Measurements from ENCODE around the gene DNAAF6.
"Not testable (repeated sequence)": the region's sequence is repeated elsewhere in the genome, so short reads cannot be mapped to it uniquely, and the experiment has no call there.

DNAAF6 gene

DNA sequence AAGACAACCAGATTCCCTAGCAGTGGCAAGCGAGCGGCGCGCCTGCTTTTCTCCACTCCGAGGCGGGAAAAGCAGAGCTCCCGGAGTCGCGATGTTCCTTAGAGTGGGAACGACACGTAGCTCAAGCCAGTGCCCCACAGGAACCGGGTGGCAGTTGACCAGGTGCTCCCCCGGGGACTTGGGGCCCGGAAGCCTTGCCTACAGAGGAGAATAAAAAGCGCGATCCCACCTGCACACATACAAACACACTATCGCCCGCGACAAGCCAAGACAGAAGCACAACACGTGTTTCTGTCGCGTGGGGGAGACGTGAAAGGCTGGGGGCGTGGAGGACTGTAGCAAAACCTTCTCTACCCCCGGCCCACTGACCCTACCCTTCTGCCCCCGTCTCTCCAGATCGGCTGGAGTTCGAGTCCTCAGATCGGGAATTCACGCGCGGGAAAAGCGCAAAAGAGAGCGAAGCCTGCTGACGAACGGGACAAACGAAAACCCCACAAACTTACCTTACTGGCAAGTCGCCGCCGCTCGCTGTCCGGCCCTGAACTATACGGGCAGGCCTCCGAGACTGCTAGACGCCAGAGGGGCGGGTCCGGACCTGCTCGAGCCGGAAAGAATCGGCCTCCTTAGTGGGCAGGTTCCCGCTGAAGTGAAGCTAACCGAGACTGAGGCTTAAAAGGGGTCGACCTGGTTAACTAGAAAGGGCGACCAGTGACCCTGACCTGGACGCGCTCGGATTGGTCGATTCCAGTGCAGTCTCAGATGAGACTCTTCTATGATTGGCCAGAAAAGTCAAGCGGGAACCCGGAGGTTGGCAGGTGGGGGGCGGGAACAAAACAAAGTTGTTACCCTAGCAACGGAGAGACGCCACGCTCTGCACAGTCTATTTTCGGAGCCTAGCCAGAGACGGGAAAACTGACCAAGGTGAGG, at the start of gene DNAAF6, which contains the start of gene NUP62CL:
TSS of gene DNAAF6 (plus strand) at position 842 of the 927 bp plus-strand sequence. CDS start 6,265 bp downstream, outside the sequence.
TSS of gene NUP62CL (minus strand) at position 664 of the 927 bp plus-strand sequence. CDS start 31,287 bp downstream, outside the sequence.
- DNase-seq (ENCODE audit: low read depth): no peak

DNA sequence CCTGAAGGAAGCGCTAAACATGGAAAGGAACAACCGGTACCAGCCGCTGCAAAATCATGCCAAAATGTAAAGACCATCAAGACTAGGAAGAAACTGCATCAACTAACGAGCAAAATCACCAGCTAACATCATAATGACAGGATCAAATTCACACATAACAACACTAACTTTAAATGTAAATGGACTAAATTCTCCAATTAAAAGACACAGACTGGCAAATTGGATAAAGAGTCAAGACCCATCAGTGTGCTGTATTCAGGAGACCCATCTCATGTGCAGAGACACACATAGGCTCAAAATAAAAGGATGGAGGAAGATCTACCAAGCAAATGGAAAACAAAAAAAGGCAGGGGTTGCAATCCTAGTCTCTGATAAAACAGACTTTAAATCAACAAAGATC, 48.8 kb upstream of the DNAAF6 start:
- DNase-seq (ENCODE audit: low read depth): not testable (repeated sequence)

- no peak for DNase-seq (ENCODE audit: low read depth)
Observed at GRCh38 chrX:107167163-107167921, 39.1 kb upstream of the DNAAF6 start.

DNA sequence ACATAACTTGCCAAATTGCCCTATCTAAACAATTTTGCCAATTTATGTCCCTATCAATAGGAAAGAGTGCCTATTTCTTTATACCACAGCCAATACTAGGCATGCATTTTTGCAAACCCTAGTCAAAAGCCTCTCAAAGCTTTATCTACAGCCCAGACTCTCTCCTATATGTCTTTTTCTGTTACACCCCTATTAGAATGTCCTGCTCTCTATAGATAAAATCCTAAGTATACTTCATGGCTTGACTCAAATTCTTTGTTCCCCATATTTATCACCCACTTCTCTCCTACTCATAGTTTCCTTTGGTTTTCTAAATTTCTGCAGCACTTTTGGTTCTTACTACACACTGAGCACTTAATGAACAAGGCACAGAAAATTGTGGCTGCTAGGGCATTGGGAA, 38.2 kb upstream of the DNAAF6 start:
- DNase-seq (ENCODE audit: low read depth): no peak

DNA sequence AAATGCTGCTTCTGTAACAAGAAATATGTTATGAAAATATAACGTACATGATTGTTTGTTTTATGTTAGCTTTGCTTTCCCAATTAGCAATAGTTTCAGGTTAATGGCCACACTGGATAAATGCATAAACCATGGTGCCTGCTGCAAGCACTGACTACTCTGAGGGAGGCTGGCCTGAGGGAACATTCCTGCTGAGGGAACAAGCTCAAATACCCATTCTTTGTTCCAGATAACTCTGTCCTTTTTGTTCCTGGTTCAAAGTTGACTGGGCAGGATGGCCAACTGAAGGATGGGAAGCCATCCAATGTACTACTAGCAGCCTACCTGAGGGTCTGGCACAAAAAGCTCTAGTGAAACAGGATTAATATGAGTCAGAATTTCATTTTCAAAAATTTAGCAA, 37.7 kb upstream of the DNAAF6 start:
- DNase-seq (ENCODE audit: low read depth): no peak

- no peak for DNase-seq (ENCODE audit: low read depth)
Observed at GRCh38 chrX:107171369-107172102, 34.9 kb upstream of the DNAAF6 start.

DNA sequence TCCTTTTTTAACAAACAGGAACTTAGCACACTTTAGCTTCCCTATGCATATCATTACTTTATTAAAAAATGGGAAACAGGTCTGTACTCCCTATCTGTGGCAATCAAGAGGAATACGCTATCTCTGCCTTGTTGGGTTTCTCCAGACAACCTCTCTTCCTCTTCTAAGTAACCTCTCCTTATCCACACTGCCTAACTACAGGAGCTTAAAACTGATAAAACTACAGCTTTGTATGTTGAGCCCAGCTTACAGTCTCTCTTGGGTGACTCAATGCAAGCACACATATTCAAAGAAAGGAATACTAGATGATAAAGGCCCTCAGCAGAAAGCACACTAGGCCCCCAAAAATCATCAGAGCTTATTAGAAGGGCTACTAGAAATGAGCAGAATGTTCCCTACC, 9.1 kb upstream of the DNAAF6 start:
- DNase-seq (ENCODE audit: low read depth): no peak

- not testable (repeated sequence) for DNase-seq (ENCODE audit: low read depth)
Observed at GRCh38 chrX:107198074-107198473, 8.3 kb upstream of the DNAAF6 start.

GRCh38 chrX:107199491-107199890, 6.9 kb upstream of the DNAAF6 start:
- no peak for DNase-seq (ENCODE audit: low read depth)

DNA sequence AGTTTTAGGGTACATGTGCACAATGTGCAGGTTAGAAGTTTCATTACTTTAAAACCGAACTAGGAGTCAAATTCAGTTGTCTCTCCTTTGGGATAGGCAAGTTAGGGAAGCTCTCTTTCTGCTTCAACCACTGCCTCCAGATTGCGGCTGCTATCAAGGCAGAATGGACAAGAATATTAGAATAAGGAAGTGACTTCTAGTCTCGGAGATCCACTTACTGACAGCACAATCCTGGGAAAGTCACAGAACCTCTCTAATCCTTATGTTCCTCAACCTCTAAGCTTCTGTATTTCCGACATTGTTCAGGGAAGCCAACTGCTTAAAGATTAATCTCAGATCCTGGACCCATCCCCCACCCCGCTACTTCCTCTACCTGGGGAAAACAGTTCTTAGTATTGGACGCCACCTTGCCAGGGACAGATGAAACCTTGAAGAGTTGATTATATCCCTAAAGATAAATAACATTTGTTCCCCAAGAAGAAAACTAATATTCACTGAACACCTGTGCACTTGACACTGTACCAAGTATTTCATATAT, 2.3 kb upstream of the DNAAF6 start:
- DNase-seq (ENCODE audit: low read depth): no peak

DNA sequence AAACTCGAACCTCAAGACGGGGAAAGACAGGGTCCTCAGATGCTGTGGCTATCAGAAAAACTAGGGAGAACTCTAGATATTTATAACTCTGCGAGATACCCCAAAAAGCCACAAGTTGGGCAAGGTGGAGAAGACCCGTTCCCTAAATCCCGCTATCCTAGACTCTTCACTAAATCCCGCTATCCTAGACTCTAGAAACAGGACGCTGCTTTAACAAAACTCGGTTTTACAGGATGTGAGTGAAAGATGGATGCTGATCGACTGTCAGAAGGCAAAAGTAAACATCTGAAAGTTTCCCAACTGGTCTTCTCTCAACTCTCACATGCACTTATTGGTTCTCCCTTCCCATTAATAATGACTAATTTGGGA, 270 bp downstream of the DNAAF6 start:
- DNase-seq (ENCODE audit: low read depth): no peak

DNA sequence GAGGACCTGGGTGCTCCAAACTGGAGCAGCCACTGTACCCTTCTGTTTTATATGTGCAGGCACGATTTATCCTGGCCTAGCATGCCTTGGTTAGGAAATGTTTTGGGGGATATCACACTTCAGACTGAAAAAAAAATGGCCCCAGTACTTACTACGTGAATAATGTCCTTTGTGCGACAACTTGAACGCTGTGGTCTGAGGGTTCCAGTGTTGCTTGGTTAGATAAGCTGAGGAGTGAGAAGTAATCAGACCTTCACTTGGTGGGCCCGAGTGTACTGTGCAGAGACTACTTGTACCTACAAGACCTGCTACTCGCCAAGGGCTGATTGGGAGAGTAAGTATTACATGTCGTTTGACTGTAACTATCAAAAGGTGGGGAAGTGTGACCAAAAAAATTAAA, 678 bp downstream of the DNAAF6 start:
- DNase-seq (ENCODE audit: low read depth): no peak

DNA sequence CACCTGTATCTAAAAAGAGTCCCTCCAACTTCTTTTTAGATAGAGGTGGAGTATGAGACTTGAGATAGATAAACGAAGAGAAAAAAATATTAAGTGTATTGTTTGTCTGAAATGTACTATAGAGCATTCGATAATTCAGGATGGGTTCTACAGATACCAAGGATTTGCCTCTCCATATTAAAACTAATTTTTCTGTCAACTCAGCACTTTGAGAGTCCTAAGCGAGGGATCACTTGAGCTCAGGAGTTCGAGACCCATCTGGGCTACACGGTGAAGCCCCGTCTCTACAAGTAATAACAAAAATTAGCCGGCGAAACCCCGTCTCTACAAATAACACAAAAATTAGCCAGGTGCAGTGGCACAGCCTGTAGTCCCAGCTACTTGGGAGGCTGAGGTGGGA, 1.5 kb downstream of the DNAAF6 start:
- no peak for DNase-seq (ENCODE audit: low read depth)

DNA sequence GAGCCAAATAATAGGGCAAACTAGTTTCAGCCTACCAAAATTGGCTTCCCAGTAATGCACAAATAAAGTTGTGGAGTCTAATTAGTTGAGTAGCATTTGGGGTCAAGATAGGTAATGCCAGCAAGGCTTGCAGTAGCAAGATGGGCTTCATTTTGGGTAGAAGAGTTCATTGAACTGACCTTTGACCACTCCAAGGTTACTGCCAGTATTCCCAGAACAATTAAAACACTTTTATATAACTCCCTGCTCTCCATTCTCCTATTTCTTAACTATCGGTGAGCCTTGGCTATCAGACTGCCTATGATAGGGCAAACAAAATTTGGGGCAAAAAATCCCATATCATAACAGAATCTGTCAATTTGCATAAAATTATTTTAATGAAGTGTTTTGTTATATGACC, 7.1 kb downstream of the DNAAF6 start:
- no peak for DNase-seq (ENCODE audit: low read depth)

DNA sequence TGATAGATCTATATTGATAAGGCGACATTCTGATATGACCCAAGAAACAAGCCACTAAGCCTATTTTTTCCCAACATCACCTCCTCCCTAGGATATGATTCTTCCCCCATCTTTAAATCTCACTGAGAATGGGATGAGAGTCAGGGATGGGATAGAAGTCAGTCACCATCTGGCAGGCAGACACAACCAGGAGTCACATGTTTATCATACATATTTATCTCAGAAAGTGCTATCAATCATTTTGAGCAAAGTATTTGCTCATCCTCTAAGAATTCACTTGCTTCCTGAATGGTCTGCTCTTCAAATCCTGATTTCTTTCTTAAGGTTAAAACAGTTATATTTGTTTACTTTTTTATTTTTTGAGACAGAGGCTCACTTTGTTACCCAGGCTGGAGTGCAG, 20.3 kb downstream of the DNAAF6 start:
- DNase-seq (ENCODE audit: low read depth): no peak

GRCh38 chrX:107227780-107228485, 21.5 kb downstream of the DNAAF6 start:
- DNase-seq (ENCODE audit: low read depth): no peak

GRCh38 chrX:107228486-107228819, 22.0 kb downstream of the DNAAF6 start:
- DNase-seq (ENCODE audit: low read depth): no peak

DNA sequence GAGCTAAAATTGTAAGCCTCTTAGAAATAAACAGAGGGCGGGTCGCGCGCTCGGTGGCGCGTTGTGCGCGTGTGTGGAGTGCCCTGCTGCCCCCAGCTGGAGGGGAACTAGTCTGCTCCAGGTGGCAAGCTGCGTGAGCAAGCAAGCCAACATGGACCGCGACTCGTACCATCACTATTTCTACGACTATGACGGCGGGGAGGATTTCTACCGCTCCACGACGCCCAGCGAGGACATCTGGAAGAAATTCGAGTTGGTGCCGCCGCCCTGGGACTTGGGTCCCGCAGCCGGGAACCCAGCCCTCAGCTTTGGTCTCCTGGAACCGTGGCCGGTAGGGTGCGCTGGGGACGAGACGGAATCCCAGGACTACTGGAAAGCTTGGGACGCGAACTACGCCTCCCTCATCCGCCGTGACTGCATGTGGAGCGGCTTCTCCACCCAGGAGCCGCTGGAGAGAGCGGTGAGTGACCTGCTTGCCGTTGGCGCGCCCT, 66.1 kb downstream of the DNAAF6 start:
- no peak for DNase-seq (ENCODE audit: low read depth)

GRCh38 chrX:107273795-107274194, 67.4 kb downstream of the DNAAF6 start:
- DNase-seq (ENCODE audit: low read depth): no peak

DNA sequence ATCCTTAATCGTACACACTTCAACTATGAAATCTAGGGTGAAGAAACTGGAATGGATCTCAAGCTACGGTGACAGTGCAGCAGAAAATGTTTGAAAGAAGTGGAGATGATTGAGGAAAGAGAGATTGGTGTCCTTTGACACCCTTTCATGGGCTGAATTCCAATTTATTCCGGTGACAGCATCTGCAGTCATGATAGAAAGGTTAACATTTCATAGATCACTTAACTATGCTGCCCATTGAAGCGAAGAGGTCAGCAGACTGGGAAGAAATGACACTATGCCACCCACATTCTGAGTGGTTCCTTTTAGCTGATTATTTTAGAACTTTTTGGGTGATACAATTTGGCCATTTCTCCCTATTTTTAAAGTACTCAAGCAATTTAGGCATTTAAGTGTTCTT, 82.3 kb downstream of the DNAAF6 start:
- DNase-seq (ENCODE audit: low read depth): no peak

DNA sequence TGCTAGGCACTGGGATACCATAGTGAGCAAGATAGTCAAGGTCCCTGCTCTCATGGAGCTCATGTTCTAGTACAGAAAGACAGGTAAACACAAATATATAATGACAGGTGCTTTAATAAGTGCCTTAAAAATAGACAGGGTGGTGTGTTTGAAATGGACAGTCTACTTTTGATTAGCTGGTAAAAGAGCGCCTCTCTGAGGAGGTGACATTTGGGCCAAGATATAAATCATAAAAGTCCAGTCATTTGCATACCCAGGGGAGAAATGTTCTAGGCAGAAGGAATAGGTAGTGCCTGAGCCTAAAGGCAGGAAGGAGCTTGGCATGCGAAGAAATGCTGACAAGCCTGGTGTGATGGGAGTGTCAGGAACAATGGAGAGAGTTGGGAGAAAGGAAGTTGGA, 83.6 kb downstream of the DNAAF6 start:
- no peak for DNase-seq (ENCODE audit: low read depth)
